HT1080 (cell line): ENCODE measurements around the gene STX19. TPM values are rescaled to one million over a fixed set of nuclear protein-coding genes. Genes with fewer than 3 reads are reported as not detected.
"Not testable (repeated sequence)": the region's sequence is repeated elsewhere in the genome, so short reads cannot be mapped to it uniquely, and the experiment has no call there.

Experiments used
- DNase-seq: peaks from one replicate; pipeline ENCODE4 v3.0.0-alpha.2; 2015; ENCODE audit warnings: low read depth
- polyA plus RNA-seq, 2 experiments: library from polyadenylated mRNA; depleted of rRNA; stranded (reverse); fragments of >200 nt; gene quantifications; 2 replicates each; pipeline ENCODE4 v1.2.3, GENCODE V29; 2015
- total RNA-seq: library from RNA; depleted of rRNA; stranded (reverse); fragments of >200 nt; shearing (Covaris generic); gene quantifications from 2 replicates; pipeline ENCODE4 v1.2.3, GENCODE V29; 2014; rRNA removed

STX19 gene
- not detected in 2 replicates for total RNA-seq
- not detected in 2 replicates for polyA plus RNA-seq (2015; cell fraction: cytosol; rRNA removed)
- polyA plus RNA-seq (2015; cell fraction: nucleus; rRNA removed) = not detected in 2 replicates

- DNase-seq = no peak
These were observed at the start of gene STX19 for GRCh38 chr3:94028093-94028837. Gene STX19 (minus strand): TSS chr3:94028597. CDS start chr3:94015269, 13,328 bp downstream.

- DNase-seq = peak; percentile 34
These were observed 47.7 kb upstream of the STX19 start for GRCh38 chr3:94076055-94076454.

- no peak for DNase-seq
These were observed 43.4 kb upstream of the STX19 start for GRCh38 chr3:94071713-94072284.

GRCh38 chr3:94070341-94070911 lies 42.0 kb upstream of the STX19 start:
- no peak for DNase-seq

GRCh38 chr3:94069194-94069813 lies 40.9 kb upstream of the STX19 start:
- peak; percentile 15 for DNase-seq

GRCh38 chr3:94066506-94067500 lies 38.4 kb upstream of the STX19 start:
- no peak for DNase-seq

- DNase-seq = no peak
These were observed 37.6 kb upstream of the STX19 start for GRCh38 chr3:94065819-94066480.

- DNase-seq = no peak
These were observed 36.7 kb upstream of the STX19 start for GRCh38 chr3:94065122-94065521.

- no peak for DNase-seq
These were observed 36.0 kb upstream of the STX19 start for GRCh38 chr3:94064243-94064860.

- no peak for DNase-seq
These were observed 35.2 kb upstream of the STX19 start for GRCh38 chr3:94063496-94064119.

GRCh38 chr3:94062513-94063404 lies 34.4 kb upstream of the STX19 start, which contains the start of the genes DHFR2 and NSUN3:
Gene DHFR2 (minus strand): TSS chr3:94062916. CDS start chr3:94061511, 1,405 bp downstream.
Gene NSUN3 (plus strand): TSS chr3:94063061. CDS start chr3:94063127, 66 bp downstream.
- peak; percentile 95 for DNase-seq

GRCh38 chr3:94061297-94061696 lies 32.9 kb upstream of the STX19 start:
- DNase-seq = no peak

- DNase-seq = no peak
These were observed 22.1 kb upstream of the STX19 start for GRCh38 chr3:94050546-94050945.

GRCh38 chr3:94049267-94049666 lies 20.9 kb upstream of the STX19 start:
- no peak for DNase-seq

- DNase-seq = no peak
These were observed 18.1 kb upstream of the STX19 start for GRCh38 chr3:94046533-94046932.

- DNase-seq = not testable (repeated sequence)
These were observed 15.9 kb upstream of the STX19 start for GRCh38 chr3:94044100-94044936.

GRCh38 chr3:94043285-94043684 lies 14.9 kb upstream of the STX19 start:
- no peak for DNase-seq
